Loucy (cell line): ENCODE measurements around the gene ASIC4.

ENCODE experiments used
- EZH2phosphoT487 ChIP-seq: fragments of 200-600 bp; IDR thresholded peaks from 2 replicates; pipeline ENCODE4 v1.6.1; 2018; ENCODE audit warnings: antibody characterized with exemption, mild to moderate bottlenecking, moderate library complexity, borderline replicate concordance
- TF ChIP-seq, protein P1 (sequence below): fragments of 200-600 bp; sonication (generic); conservative IDR thresholded peaks from 2 replicates; pipeline ENCODE4 v1.5.1; 2014; ENCODE audit warnings: mild to moderate bottlenecking, antibody characterized with exemption, low read length

DNA sequence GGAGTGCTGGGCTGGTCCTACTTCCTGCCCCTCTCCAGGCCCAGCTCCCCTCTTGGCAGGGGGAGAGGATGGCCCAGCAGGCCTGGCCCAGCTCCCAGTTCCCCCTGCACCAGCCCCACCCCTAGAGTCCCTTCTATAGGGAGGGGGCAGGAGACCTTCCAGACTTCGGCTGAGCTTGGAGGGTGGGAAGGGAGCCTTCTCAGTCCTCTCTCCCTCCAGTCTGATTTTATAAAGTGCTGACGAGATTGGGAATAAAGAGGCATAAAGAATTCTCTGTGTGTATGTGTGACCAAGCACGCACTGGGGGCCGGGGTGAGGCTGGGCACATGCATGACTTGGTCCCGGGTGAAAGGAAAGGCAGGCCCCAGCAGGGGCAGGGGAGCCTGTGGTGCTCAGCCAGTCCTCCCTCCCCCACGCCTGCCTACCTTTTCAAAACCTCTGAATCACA, 24.2 kb downstream of the ASIC4 start:
- TF ChIP-seq, protein P1, sequence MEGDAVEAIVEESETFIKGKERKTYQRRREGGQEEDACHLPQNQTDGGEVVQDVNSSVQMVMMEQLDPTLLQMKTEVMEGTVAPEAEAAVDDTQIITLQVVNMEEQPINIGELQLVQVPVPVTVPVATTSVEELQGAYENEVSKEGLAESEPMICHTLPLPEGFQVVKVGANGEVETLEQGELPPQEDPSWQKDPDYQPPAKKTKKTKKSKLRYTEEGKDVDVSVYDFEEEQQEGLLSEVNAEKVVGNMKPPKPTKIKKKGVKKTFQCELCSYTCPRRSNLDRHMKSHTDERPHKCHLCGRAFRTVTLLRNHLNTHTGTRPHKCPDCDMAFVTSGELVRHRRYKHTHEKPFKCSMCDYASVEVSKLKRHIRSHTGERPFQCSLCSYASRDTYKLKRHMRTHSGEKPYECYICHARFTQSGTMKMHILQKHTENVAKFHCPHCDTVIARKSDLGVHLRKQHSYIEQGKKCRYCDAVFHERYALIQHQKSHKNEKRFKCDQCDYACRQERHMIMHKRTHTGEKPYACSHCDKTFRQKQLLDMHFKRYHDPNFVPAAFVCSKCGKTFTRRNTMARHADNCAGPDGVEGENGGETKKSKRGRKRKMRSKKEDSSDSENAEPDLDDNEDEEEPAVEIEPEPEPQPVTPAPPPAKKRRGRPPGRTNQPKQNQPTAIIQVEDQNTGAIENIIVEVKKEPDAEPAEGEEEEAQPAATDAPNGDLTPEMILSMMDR: no peak
- TF ChIP-seq EZH2phosphoT487: no peak
